RKO (cell line): ENCODE data around the gene ONECUT1.
"Not testable (repeated sequence)": the region's sequence is repeated elsewhere in the genome, so short reads cannot be mapped to it uniquely, and the experiment has no call there.

Experiments
- DNase-seq: peaks from one replicate; pipeline ENCODE4 v3.0.0-alpha.2; 2016; ENCODE audit warnings: low spot score

The ONECUT1 gene

GRCh38 chr15:52790169-52790708 lies at the start of gene ONECUT1:
ONECUT1 (minus strand) TSS chr15:52790336; CDS start chr15:52789884, 452 bp downstream.
- DNase-seq: no peak

- no peak for DNase-seq
These were observed 44.2 kb upstream of the ONECUT1 start for GRCh38 chr15:52834379-52834778.

- not testable (repeated sequence) for DNase-seq
These were observed 34.2 kb upstream of the ONECUT1 start for GRCh38 chr15:52824169-52824942.

GRCh38 chr15:52822475-52822874 lies 32.3 kb upstream of the ONECUT1 start:
- peak; percentile 13 for DNase-seq

- DNase-seq: no peak
These were observed 29.1 kb upstream of the ONECUT1 start for GRCh38 chr15:52819253-52819652.

- not testable (repeated sequence) for DNase-seq
These were observed 25.8 kb upstream of the ONECUT1 start for GRCh38 chr15:52815899-52816298.

GRCh38 chr15:52808996-52809395 lies 18.9 kb upstream of the ONECUT1 start:
- no peak for DNase-seq

- no peak for DNase-seq
These were observed 18.3 kb upstream of the ONECUT1 start for GRCh38 chr15:52808441-52808840.

GRCh38 chr15:52806284-52806655 lies 16.1 kb upstream of the ONECUT1 start:
- DNase-seq: no peak

GRCh38 chr15:52805351-52806283 lies 15.5 kb upstream of the ONECUT1 start:
- DNase-seq: no peak

GRCh38 chr15:52804526-52805081 lies 14.5 kb upstream of the ONECUT1 start:
- no peak for DNase-seq

- no peak for DNase-seq
These were observed 13.6 kb upstream of the ONECUT1 start for GRCh38 chr15:52803467-52804306.

GRCh38 chr15:52803108-52803466 lies 13.0 kb upstream of the ONECUT1 start:
- DNase-seq: no peak

- no peak for DNase-seq
These were observed 12.0 kb upstream of the ONECUT1 start for GRCh38 chr15:52802110-52802509.

GRCh38 chr15:52801748-52802085 lies 11.6 kb upstream of the ONECUT1 start:
- DNase-seq: no peak

GRCh38 chr15:52800828-52801747 lies 11.0 kb upstream of the ONECUT1 start:
- DNase-seq: no peak

GRCh38 chr15:52799145-52799811 lies 9.1 kb upstream of the ONECUT1 start:
- no peak for DNase-seq

- DNase-seq: no peak
These were observed 8.5 kb upstream of the ONECUT1 start for GRCh38 chr15:52798529-52799101.

GRCh38 chr15:52797625-52798501 lies 7.7 kb upstream of the ONECUT1 start:
- DNase-seq: no peak
